Bone marrow (tissue), 2 donors: ENCODE results near the gene ASB15.

Source experiments
- DNase-seq, 2 donors: peaks; one replicate each; lab custom pipeline; 2025; lab: John Stamatoyannopoulos, UW

ASB15 gene

GRCh38 chr7:123635551-123636359 lies 34.1 kb downstream of the ASB15 start:
- no peak for DNase-seq

- DNase-seq = no peak
Measured at GRCh38 chr7:123637203-123637602, 35.6 kb downstream of the ASB15 start.

- no peak for DNase-seq
Measured at GRCh38 chr7:123637878-123638277, 36.3 kb downstream of the ASB15 start.

- DNase-seq = no peak
Measured at GRCh38 chr7:123639631-123640030, 38.0 kb downstream of the ASB15 start.

GRCh38 chr7:123640583-123640982 lies 39.0 kb downstream of the ASB15 start:
- DNase-seq = no peak

- DNase-seq = no peak
Measured at GRCh38 chr7:123641901-123642300, 40.3 kb downstream of the ASB15 start.

GRCh38 chr7:123643495-123644441 lies 42.1 kb downstream of the ASB15 start:
- no peak for DNase-seq

GRCh38 chr7:123645516-123645915 lies 43.9 kb downstream of the ASB15 start:
- DNase-seq = no peak

- DNase-seq = no peak
Measured at GRCh38 chr7:123647106-123647730, 45.6 kb downstream of the ASB15 start.

GRCh38 chr7:123649964-123650363 lies 48.3 kb downstream of the ASB15 start:
- no peak for DNase-seq

- DNase-seq = no peak
Measured at GRCh38 chr7:123650595-123650994, 49.0 kb downstream of the ASB15 start.

- no peak for DNase-seq
Measured at GRCh38 chr7:123652406-123652805, 50.8 kb downstream of the ASB15 start.

- no peak for DNase-seq
Measured at GRCh38 chr7:123653162-123653561, 51.5 kb downstream of the ASB15 start.

GRCh38 chr7:123655614-123656013 lies 54.0 kb downstream of the ASB15 start, which contains the start of gene LMOD2:
Gene LMOD2, plus strand, starts transcription at chr7:123655866. Its CDS starts 98 bp downstream, at chr7:123655964.
- no peak for DNase-seq

GRCh38 chr7:123656544-123657303 lies 55.1 kb downstream of the ASB15 start:
- DNase-seq = no peak

- no peak for DNase-seq
Measured at GRCh38 chr7:123657304-123657685, 55.7 kb downstream of the ASB15 start.

- DNase-seq = no peak
Measured at GRCh38 chr7:123658023-123658422, 56.4 kb downstream of the ASB15 start.

- DNase-seq = no peak
Measured at GRCh38 chr7:123660514-123661354, 59.1 kb downstream of the ASB15 start.

GRCh38 chr7:123661765-123662164 lies 60.1 kb downstream of the ASB15 start:
- DNase-seq = no peak

GRCh38 chr7:123662293-123662692 lies 60.7 kb downstream of the ASB15 start:
- no peak for DNase-seq

- DNase-seq = no peak
Measured at GRCh38 chr7:123662755-123663154, 61.1 kb downstream of the ASB15 start.
